HEK293 (cell line): ENCODE results near the gene RCOR3.

Source experiments
- CTCF ChIA-PET: fragments of 350-600 bp; formaldehyde crosslinking; extraction: SDS; loops from one replicate; lab custom pipeline; 2021; ENCODE audit warnings: antibody characterized with exemption; lab: Yijun Ruan, JAX
- POLR2A ChIA-PET: fragments of 300-600 bp; formaldehyde crosslinking; extraction: SDS; loops from one replicate; lab custom pipeline; 2020; ENCODE audit warnings: antibody characterized with exemption, inconsistent platforms; lab: Yijun Ruan, JAX
- H3K27ac ChIP-seq: fragments of 200-500 bp; sonication (Bioruptor generic); 2 replicates; pipeline ENCODE4 v1.5.1; 2014; ENCODE audit warnings: low read depth, low read length, control low read depth, inconsistent platforms; ENCODE audit errors: extremely low read depth
- H3K36me3 ChIP-seq, 2 experiments: fragments of 200-500 bp in 1 of 2; sonication (Bioruptor generic) in 1 of 2; 1 replicate in 1 of 2; 2 replicates in 1 of 2; pipeline ENCODE4 v1.5.1; 2014 to 2017; ENCODE audit warnings: inconsistent platforms in 2 of 2, low read length in 2 of 2; ENCODE audit not compliant: control insufficient read depth in 2 of 2, insufficient read depth in 1 of 2
- H3K4me1 ChIP-seq: fragments of 200-500 bp; sonication (Bioruptor generic); 2 replicates; pipeline ENCODE4 v1.5.1; 2014; ENCODE audit warnings: mild to moderate bottlenecking, low read length, inconsistent platforms; ENCODE audit not compliant: control insufficient read depth, insufficient read depth
- H3K4me3 ChIP-seq: 2 replicates; pipeline ENCODE4 v1.5.1; 2011; ENCODE audit warnings: low read depth, mild to moderate bottlenecking, control low read depth, low read length, moderate library complexity
- H3K9me3 ChIP-seq: fragments of 200-500 bp; sonication (Bioruptor generic); 2 replicates; pipeline ENCODE4 v1.5.1; 2014; ENCODE audit warnings: low read depth, low read length, inconsistent platforms; ENCODE audit not compliant: control insufficient read depth, insufficient read depth
- ATF2 ChIP-seq: fragments of 450-650 bp; formaldehyde crosslinking; IDR thresholded peaks from 2 replicates; pipeline ENCODE4 v1.5.1; 2016; ENCODE audit warnings: missing biosample characterization, missing genetic modification characterization, low read depth
- ELK4 ChIP-seq: IDR thresholded peaks from 2 replicates; pipeline ENCODE4 v1.6.1; 2011; ENCODE audit warnings: mild to moderate bottlenecking, low read depth, low read length, borderline replicate concordance
- KLF1 ChIP-seq: fragments of 450-650 bp; formaldehyde crosslinking; IDR thresholded peaks from 2 replicates; pipeline ENCODE4 v1.5.1; 2016; ENCODE audit warnings: missing biosample characterization, missing genetic modification characterization
- PATZ1 ChIP-seq: fragments of 450-650 bp; formaldehyde crosslinking; IDR thresholded peaks from 2 replicates; pipeline ENCODE4 v1.5.1; 2016; ENCODE audit warnings: missing biosample characterization, missing genetic modification characterization
- SALL2 ChIP-seq: fragments of 450-650 bp; formaldehyde crosslinking; IDR thresholded peaks from 2 replicates; pipeline ENCODE4 v1.5.0; 2017; ENCODE audit warnings: missing biosample characterization, mild to moderate bottlenecking, missing genetic modification characterization, borderline replicate concordance
- TCF7L2 ChIP-seq: IDR thresholded peaks from 2 replicates; pipeline ENCODE4 v1.6.1; 2011; ENCODE audit warnings: low read depth, mild to moderate bottlenecking, inconsistent platforms, low read length, moderate library complexity, borderline replicate concordance
- ZBTB49 ChIP-seq: fragments of 450-650 bp; formaldehyde crosslinking; IDR thresholded peaks from 2 replicates; pipeline ENCODE4 v1.5.1; 2016; ENCODE audit warnings: missing biosample characterization, missing genetic modification characterization, low read depth
- ZBTB7A ChIP-seq: fragments of 450-650 bp; formaldehyde crosslinking; IDR thresholded peaks from 2 replicates; pipeline ENCODE4 v1.5.1; 2016; ENCODE audit warnings: low read depth, missing biosample characterization, missing genetic modification characterization
- ZFP37 ChIP-seq: fragments of 450-650 bp; formaldehyde crosslinking; IDR thresholded peaks from 2 replicates; pipeline ENCODE4 v1.5.1; 2016; ENCODE audit warnings: missing biosample characterization, missing genetic modification characterization
- ZIC2 ChIP-seq: fragments of 450-650 bp; formaldehyde crosslinking; IDR thresholded peaks from 2 replicates; pipeline ENCODE4 v1.5.1; 2016; ENCODE audit warnings: missing biosample characterization, missing genetic modification characterization
- ZNF132 ChIP-seq: fragments of 450-650 bp; formaldehyde crosslinking; IDR thresholded peaks from 2 replicates; pipeline ENCODE4 v1.5.1; 2017; ENCODE audit warnings: missing biosample characterization, missing genetic modification characterization, borderline replicate concordance
- ZNF175 ChIP-seq: fragments of 450-650 bp; formaldehyde crosslinking; IDR thresholded peaks from 2 replicates; pipeline ENCODE4 v1.5.1; 2016; ENCODE audit warnings: missing biosample characterization, missing genetic modification characterization
- ZNF324 ChIP-seq: fragments of 450-650 bp; formaldehyde crosslinking; IDR thresholded peaks from 2 replicates; pipeline ENCODE4 v1.5.1; 2016; ENCODE audit warnings: missing biosample characterization, missing genetic modification characterization
- ZNF366 ChIP-seq: fragments of 450-650 bp; formaldehyde crosslinking; conservative IDR thresholded peaks from 2 replicates; pipeline ENCODE4 v1.5.1; 2016; ENCODE audit warnings: missing biosample characterization, missing genetic modification characterization
- ZNF37A ChIP-seq: fragments of 450-650 bp; IDR thresholded peaks from 2 replicates; pipeline ENCODE4 v1.5.1; 2018; ENCODE audit warnings: missing biosample characterization, missing genetic modification characterization
- ZNF416 ChIP-seq: fragments of 450-650 bp; formaldehyde crosslinking; IDR thresholded peaks from 2 replicates; pipeline ENCODE4 v1.5.1; 2016; ENCODE audit warnings: missing biosample characterization, missing genetic modification characterization
- ZNF624 ChIP-seq: fragments of 450-650 bp; formaldehyde crosslinking; IDR thresholded peaks from 2 replicates; pipeline ENCODE4 v1.5.1; 2017; ENCODE audit warnings: missing biosample characterization, missing genetic modification characterization
- ZNF660 ChIP-seq: fragments of 450-650 bp; IDR thresholded peaks from 2 replicates; pipeline ENCODE4 v1.5.1; 2018; ENCODE audit warnings: missing biosample characterization, mild to moderate bottlenecking, missing genetic modification characterization
- ZNF747 ChIP-seq: fragments of 450-650 bp; formaldehyde crosslinking; IDR thresholded peaks from 2 replicates; pipeline ENCODE4 v1.5.1; 2016; ENCODE audit warnings: missing biosample characterization, missing genetic modification characterization
- ZSCAN18 ChIP-seq: fragments of 450-650 bp; formaldehyde crosslinking; IDR thresholded peaks from 2 replicates; pipeline ENCODE4 v1.5.1; 2016; ENCODE audit warnings: missing biosample characterization, missing genetic modification characterization

Gene RCOR3

GRCh38 chr1:211338224-211338620 lies 79.1 kb downstream of the RCOR3 start:
- POLR2A ChIA-PET, result no interaction called here
- Histone ChIP-seq H3K27ac (no peak overlapping the region), H3K4me1 (no peaks in the 10 kb centered on the region)

GRCh38 chr1:211339631-211340041 lies 80.5 kb downstream of the RCOR3 start:
- TF ChIP-seq ZIC2 (tag by site-specific recombination) (peak; percentile 48), KLF1 (peak; percentile 79), ZNF660 (tag by site-specific recombination) (no peak), ZNF624 (tag by site-specific recombination) (no peak)
- no peaks in the 10 kb centered on the region for H3K4me1 ChIP-seq
- H3K36me3 ChIP-seq, result no peaks in the 10 kb centered on the region
- no peak overlapping the region for H3K27ac ChIP-seq
- ChIA-PET CTCF (interaction anchor here (0.8 to 1.9 kb wide), 2 partner anchors 13 to 16 kb away, joined by 4 to 10 read pairs; no protein-coding TSS in a partner anchor), POLR2A (interaction anchor here (1.2 kb wide), 1 partner anchor 14 kb away, joined by 3 read pairs; no protein-coding TSS in a partner anchor)
- H3K4me3 ChIP-seq, result no peak overlapping the region
- no peaks in the 10 kb centered on the region for H3K9me3 ChIP-seq

More at GRCh38 chr1:211338224-211338620, 79.1 kb downstream of the RCOR3 start:
- TF ChIP-seq ZNF416 (tag by site-specific recombination), result no peak
- no peak for TF ChIP-seq PATZ1 (tag by site-specific recombination)
- TF ChIP-seq ZNF132 (tag by site-specific recombination), result no peak
- no peak for TF ChIP-seq ZNF747 (tag by site-specific recombination)
- no peak for TF ChIP-seq ZFP37
- TF ChIP-seq ZNF324, result no peak
- no peak for TF ChIP-seq ZNF366 (tag by site-specific recombination)
- Histone ChIP-seq H3K4me3 (no peak overlapping the region), H3K9me3 (no peaks in the 10 kb centered on the region), H3K36me3 (no peaks in the 10 kb centered on the region)
- CTCF ChIA-PET, result interaction anchor here (1.9 kb wide), 2 partner anchors 14 to 15 kb away, joined by 8 to 10 read pairs; no protein-coding TSS in a partner anchor

GRCh38 chr1:211340622-211341507 lies 81.7 kb downstream of the RCOR3 start:
- TF ChIP-seq ZNF175 (no peak), ZBTB49 (tag by site-specific recombination) (no peak), ZSCAN18 (tag by site-specific recombination) (no peak), ATF2 (tag by site-specific recombination) (no peak), ZNF37A (tag by site-specific recombination) (no peak), SALL2 (tag by site-specific recombination) (no peak), ZBTB7A (tag by site-specific recombination) (no peak), ELK4 (no peak), TCF7L2 (no peak)
- no peak overlapping the region for H3K4me3 ChIP-seq
- H3K36me3 ChIP-seq, result no peaks in the 10 kb centered on the region
- no peaks in the 10 kb centered on the region for H3K4me1 ChIP-seq
- ChIA-PET POLR2A (no interaction called here), CTCF (interaction anchor here (0.5 to 0.6 kb wide), 2 partner anchors 31 to 317 kb away, joined by 3 to 6 read pairs; no protein-coding TSS in a partner anchor)
- no peaks in the 10 kb centered on the region for H3K9me3 ChIP-seq
- H3K27ac ChIP-seq, result no peak overlapping the region
